Left lung (tissue), 10 donors: ENCODE data around the gene GHRL. TPM values are rescaled to one million over a fixed set of nuclear protein-coding genes. Genes with fewer than 3 reads are reported as not detected.
"Not testable (repeated sequence)": the region's sequence is repeated elsewhere in the genome, so short reads cannot be mapped to it uniquely, and the experiment has no call there.

ENCODE experiments used
- ATAC-seq: fragments of 200-7000 bp; cut with Tn5 transposase; one replicate; pipeline ENCODE4 v1.9.1; 2020; ENCODE audit warnings: moderate library complexity
- DNase-seq, 4 donors: peaks; one replicate each; pipeline ENCODE4 v3.0.0-alpha.2; 2013 to 2020
- H3K27ac ChIP-seq, 2 donors: fragments of 200-600 bp; sonication (generic) in 1 of 2; one replicate each; pipeline versions ENCODE4 v1.5.0 to v1.8.0; 2020 to 2021
- H3K27me3 ChIP-seq, 2 donors: fragments of 200-600 bp; sonication (generic) in 1 of 2; one replicate each; pipeline versions ENCODE4 v1.5.0 to v1.8.0; 2020 to 2021
- H3K36me3 ChIP-seq, 2 donors: fragments of 200-600 bp; sonication (generic) in 1 of 2; one replicate each; pipeline versions ENCODE4 v1.5.0 to v1.8.0; 2020 to 2021
- H3K4me1 ChIP-seq, 2 donors: fragments of 200-600 bp; one replicate each; pipeline ENCODE4 v1.8.0; 2021
- H3K4me3 ChIP-seq, 2 donors: fragments of 200-600 bp; sonication (generic) in 1 of 2; one replicate each; pipeline versions ENCODE4 v1.5.0 to v1.8.0; 2020 to 2021; ENCODE audit warnings: mild to moderate bottlenecking in 1 of 2
- H3K9me3 ChIP-seq, 2 donors: fragments of 200-600 bp; sonication (generic) in 1 of 2; one replicate each; pipeline versions ENCODE4 v1.5.0 to v1.8.0; 2020 to 2021
- CTCF ChIP-seq, 2 donors: fragments of 200-600 bp; sonication (generic) in 1 of 2; IDR thresholded peaks; one replicate each; pipeline versions ENCODE4 v1.5.0 to v1.8.0; 2021; ENCODE audit warnings: antibody characterized with exemption in 2 of 2
- intact Hi-C, 2 donors: fragments of 100-400 bp; cut with DNase I; formaldehyde crosslinking; loops; one replicate each; pipeline versions ENCODE4 v1.11.2 to v1.14.2; 2022
- polyA plus RNA-seq, 6 donors: library from polyadenylated mRNA; unstranded; fragments of 120-200 nt; gene quantifications; one replicate each; pipeline ENCODE4 v1.2.1, GENCODE V29; 2013; ENCODE audit not compliant: insufficient read length in 6 of 6
- total RNA-seq, 2 donors: library from RNA; stranded (reverse); fragmentation: NEBNext Ultra II Directional; extraction: Animal tissue kit (Norgen Biotek cat#: 25700); gene quantifications; one replicate each; pipeline ENCODE4 v1.2.1, GENCODE V29; 2021
- donor health status: DM: no; HTN: yes; CAD: no.
- donor health status: DM: no; HTN: no; CAD: no.

GHRL gene
- total and polyA plus RNA-seq, 8 donors: 0.17 to 195 (median 114) TPM

- H3K27ac ChIP-seq: no peak overlapping the region
- no peak overlapping the region for H3K4me3 ChIP-seq
- ATAC-seq (no peak), DNase-seq (no peak)
- intact Hi-C loops: no loop called here
- H3K36me3 ChIP-seq: peaks cover 0 to 69% of the 10 kb centered on the region in 2 donors
- H3K9me3 ChIP-seq: no peaks in the 10 kb centered on the region
- H3K27me3 ChIP-seq: no peaks in the 10 kb centered on the region
- H3K4me1 ChIP-seq: peaks cover 0 to 30% of the 10 kb centered on the region in 2 donors
- no peak for TF ChIP-seq CTCF (IDR thresholded peaks at IDR 0.05)
These were observed 24.6 kb downstream of the GHRL start for GRCh38 chr3:10268116-10268515.

GRCh38 chr3:10266936-10267335 is 25.8 kb downstream of the GHRL start:
- Histone ChIP-seq H3K4me1 (peaks cover 0 to 23% of the 10 kb centered on the region in 2 donors), H3K36me3 (peaks cover 0 to 68% of the 10 kb centered on the region in 2 donors)
- H3K9me3 ChIP-seq, H3K27ac ChIP-seq, intact Hi-C loops, H3K27me3 ChIP-seq, DNase-seq, H3K4me3 ChIP-seq, ATAC-seq: not testable (repeated sequence)

DNA sequence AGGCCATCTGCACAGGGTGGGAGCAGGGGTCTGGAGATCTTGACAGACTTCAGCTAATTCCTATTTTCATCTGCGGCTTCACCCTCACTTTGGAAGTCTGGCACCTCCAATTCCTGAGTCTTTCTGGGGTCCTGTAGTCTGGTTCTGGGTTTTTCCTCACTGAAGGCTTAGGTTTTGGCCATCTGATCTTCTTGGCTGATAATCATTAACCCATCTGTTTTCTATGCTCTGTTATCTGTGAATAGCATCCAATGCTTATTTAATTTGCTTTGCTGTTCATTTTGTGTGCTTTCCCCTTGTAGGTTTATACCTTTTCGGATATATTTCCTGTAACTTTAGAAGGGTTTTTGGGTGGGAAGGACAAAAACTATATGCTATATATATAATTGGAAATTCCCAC is 26.9 kb downstream of the GHRL start:
- H3K9me3 ChIP-seq: no peaks in the 10 kb centered on the region
- H3K27me3 ChIP-seq: no peaks in the 10 kb centered on the region
- H3K4me3 ChIP-seq: no peak overlapping the region
- intact Hi-C loops: no loop called here
- H3K4me1 ChIP-seq: peaks cover 0 to 23% of the 10 kb centered on the region in 2 donors
- no peak overlapping the region for H3K27ac ChIP-seq
- no peak for DNase-seq
- H3K36me3 ChIP-seq: peaks cover 0 to 68% of the 10 kb centered on the region in 2 donors
- no peak for TF ChIP-seq CTCF (IDR thresholded peaks at IDR 0.05)
- no peak for ATAC-seq

DNA sequence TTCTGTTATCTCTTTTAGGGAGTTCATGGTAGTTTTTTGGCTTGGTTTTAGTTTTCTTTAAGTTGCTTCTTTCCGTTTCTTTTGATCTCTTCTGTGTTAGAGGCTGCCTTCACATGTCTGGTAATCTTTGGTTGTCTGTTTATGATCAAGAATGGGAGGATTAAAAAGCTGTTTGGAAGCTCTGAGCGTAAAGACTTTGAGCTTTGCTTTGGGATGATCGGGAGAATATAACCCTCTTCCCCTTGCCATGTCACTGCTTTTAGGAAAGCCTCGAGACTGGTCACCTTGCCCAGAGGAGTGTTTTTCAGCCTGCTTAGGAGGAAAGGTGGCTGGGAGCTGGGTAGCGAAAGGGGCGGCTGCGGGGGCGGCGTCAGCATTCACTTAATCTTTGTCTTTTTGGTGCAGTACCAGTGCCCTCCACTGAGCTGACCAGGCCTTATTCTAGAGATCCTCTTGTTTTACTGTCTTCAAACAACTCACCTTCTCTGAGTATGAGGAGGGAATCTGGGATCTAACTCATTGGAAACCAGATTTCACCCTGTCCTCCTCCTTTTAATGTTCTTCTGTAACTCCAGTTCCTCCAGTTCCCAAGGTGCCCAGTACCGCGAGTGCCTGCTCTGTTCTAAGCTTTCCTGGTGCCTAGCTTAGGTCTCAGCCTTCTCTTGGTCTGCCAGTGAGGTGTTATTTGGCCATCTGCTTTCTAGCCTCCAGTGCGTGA is 28.9 kb downstream of the GHRL start:
- peaks cover 0 to 68% of the 10 kb centered on the region in 2 donors for H3K36me3 ChIP-seq
- H3K4me3 ChIP-seq: no peak overlapping the region
- peaks cover 0 to 23% of the 10 kb centered on the region in 2 donors for H3K4me1 ChIP-seq
- peak; percentile 27 to 43 for TF ChIP-seq CTCF (IDR thresholded peaks at IDR 0.05)
- peak; percentile 65 for ATAC-seq
- H3K9me3 ChIP-seq: no peaks in the 10 kb centered on the region
- H3K27ac ChIP-seq: no peak overlapping the region
- DNase-seq: no peak
- intact Hi-C loops: no loop called here
- no peaks in the 10 kb centered on the region for H3K27me3 ChIP-seq

DNA sequence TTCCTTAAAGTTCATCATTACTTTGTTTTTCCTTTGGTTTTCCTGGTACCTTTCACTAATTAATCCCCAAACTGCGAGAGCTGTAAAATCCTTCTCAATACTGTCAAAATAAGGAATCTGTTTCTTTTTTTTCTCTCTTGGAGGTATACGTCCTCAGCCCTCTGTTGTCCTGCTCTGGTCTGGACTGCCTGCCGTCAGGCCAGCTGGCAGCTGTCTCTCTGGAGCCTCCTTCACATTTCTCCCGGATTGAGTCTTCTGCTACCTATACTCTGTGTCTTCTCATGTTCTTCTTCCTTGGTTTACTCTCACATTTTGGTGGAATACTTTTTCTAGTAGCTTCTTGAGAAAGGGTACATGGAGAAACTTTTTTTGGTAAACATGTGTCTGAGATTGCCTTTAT is 30.7 kb downstream of the GHRL start:
- DNase-seq (no peak), ATAC-seq (no peak)
- intact Hi-C loops: no loop called here
- Histone ChIP-seq H3K27me3 (no peaks in the 10 kb centered on the region), H3K4me3 (no peak overlapping the region), H3K9me3 (no peaks in the 10 kb centered on the region), H3K4me1 (peaks cover 0 to 13% of the 10 kb centered on the region in 2 donors), H3K36me3 (peaks cover 0 to 75% of the 10 kb centered on the region in 2 donors), H3K27ac (no peak overlapping the region)
- TF ChIP-seq CTCF (IDR thresholded peaks at IDR 0.05): no peak
